Measurements from ENCODE around the gene MICAL3.
"Not testable (repeated sequence)": the region's sequence is repeated elsewhere in the genome, so short reads cannot be mapped to it uniquely, and the experiment has no call there.

Gene MICAL3

DNA sequence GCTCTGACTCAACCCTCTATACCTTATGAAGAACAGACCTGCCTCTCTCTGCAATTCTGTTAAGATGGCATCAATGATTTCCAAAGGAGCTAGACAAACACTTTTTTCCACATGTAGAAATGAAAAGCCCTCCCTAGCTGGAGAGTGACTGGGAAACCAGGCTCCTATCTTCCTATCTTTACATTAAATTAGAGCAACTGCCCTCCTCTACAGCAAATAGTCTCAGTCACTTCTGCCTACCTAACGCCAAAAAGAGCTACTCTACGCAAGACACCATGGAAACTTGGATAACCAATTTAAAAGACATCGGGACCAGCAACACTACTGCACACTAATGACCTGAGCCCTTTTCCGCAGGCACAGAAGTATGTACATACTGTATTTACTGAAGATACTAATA, 84.8 kb downstream of the MICAL3 start:
- Histone ChIP-seq H3K27me3 (replicated peaks; ENCODE audit: insufficient read depth, low read length) (no peaks in the 10 kb centered on the region), H4K20me1 (ENCODE audit: insufficient read depth, low read length) (peaks cover 4% of the 10 kb centered on the region; the same call in 1 of the 2 replicates), H3K27ac (ENCODE audit: low read length) (no peak overlapping the region), H3K9ac (ENCODE audit: low read length) (no peak overlapping the region), H3K4me1 (ENCODE audit: low read length) (no peaks in the 10 kb centered on the region), H3K9me2 (replicated peaks; ENCODE audit: insufficient read depth, low read length) (no peaks in the 10 kb centered on the region), H3F3A (ENCODE audit: insufficient read depth, low read length) (no peaks in the 10 kb centered on the region), H3K4me3 (ENCODE audit: low read length) (no peak overlapping the region), H3K79me2 (ENCODE audit: low read length) (peaks cover 81% of the 10 kb centered on the region), H3K9me3 (replicated peaks; ENCODE audit: insufficient read depth, low read length) (no peaks in the 10 kb centered on the region), H2AFZ (ENCODE audit: low read length) (no peak overlapping the region), H3K4me2 (ENCODE audit: low read depth, low read length) (no peak overlapping the region), H3K36me3 (replicated peaks; ENCODE audit: insufficient read depth, low read length) (no peaks in the 10 kb centered on the region)
- TF ChIP-seq, protein P1, sequence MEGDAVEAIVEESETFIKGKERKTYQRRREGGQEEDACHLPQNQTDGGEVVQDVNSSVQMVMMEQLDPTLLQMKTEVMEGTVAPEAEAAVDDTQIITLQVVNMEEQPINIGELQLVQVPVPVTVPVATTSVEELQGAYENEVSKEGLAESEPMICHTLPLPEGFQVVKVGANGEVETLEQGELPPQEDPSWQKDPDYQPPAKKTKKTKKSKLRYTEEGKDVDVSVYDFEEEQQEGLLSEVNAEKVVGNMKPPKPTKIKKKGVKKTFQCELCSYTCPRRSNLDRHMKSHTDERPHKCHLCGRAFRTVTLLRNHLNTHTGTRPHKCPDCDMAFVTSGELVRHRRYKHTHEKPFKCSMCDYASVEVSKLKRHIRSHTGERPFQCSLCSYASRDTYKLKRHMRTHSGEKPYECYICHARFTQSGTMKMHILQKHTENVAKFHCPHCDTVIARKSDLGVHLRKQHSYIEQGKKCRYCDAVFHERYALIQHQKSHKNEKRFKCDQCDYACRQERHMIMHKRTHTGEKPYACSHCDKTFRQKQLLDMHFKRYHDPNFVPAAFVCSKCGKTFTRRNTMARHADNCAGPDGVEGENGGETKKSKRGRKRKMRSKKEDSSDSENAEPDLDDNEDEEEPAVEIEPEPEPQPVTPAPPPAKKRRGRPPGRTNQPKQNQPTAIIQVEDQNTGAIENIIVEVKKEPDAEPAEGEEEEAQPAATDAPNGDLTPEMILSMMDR (IDR thresholded peaks at IDR 0.05; ENCODE audit: low read length) = no peak
- no peak for TF ChIP-seq EZH2 (optimal IDR thresholded peaks at IDR 0.05; ENCODE audit: low read depth, low read length)
- no peak for TF ChIP-seq EZH2phosphoT487 (IDR thresholded peaks at IDR 0.05; ENCODE audit: low read length)
- no peak for DNase-seq

DNA sequence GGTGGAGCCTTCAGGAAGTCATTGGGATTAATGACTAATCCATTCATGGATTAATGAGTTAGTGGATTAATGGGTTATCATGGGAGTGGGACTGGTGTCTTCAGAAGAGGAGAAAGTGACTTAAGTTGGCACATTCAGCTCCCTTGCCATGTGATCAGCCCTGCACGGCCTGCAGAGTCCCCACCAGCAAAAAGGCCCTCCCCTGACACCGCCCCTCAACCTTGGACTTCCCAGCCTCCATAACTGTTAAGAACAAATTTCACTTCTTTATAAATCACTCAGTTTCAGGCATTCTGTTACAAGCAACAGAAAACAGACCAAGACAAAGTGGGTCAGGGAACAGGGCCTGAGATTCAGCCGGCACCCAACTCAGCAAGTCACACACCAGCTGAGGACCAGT, 85.3 kb downstream of the MICAL3 start:
- Histone ChIP-seq H3K4me3 (ENCODE audit: low read length) (no peak overlapping the region), H3K4me2 (ENCODE audit: low read depth, low read length) (no peak overlapping the region), H3K79me2 (ENCODE audit: low read length) (peaks cover 75% of the 10 kb centered on the region), H4K20me1 (ENCODE audit: insufficient read depth, low read length) (peaks cover 4% of the 10 kb centered on the region; the same call in 1 of the 2 replicates), H3K9ac (ENCODE audit: low read length) (no peak overlapping the region), H3K27me3 (replicated peaks; ENCODE audit: insufficient read depth, low read length) (no peaks in the 10 kb centered on the region), H3K36me3 (replicated peaks; ENCODE audit: insufficient read depth, low read length) (no peaks in the 10 kb centered on the region), H3K4me1 (ENCODE audit: low read length) (no peaks in the 10 kb centered on the region), H3K9me3 (replicated peaks; ENCODE audit: insufficient read depth, low read length) (no peaks in the 10 kb centered on the region), H3F3A (ENCODE audit: insufficient read depth, low read length) (no peaks in the 10 kb centered on the region), H2AFZ (ENCODE audit: low read length) (no peak overlapping the region), H3K9me2 (replicated peaks; ENCODE audit: insufficient read depth, low read length) (no peaks in the 10 kb centered on the region), H3K27ac (ENCODE audit: low read length) (no peak overlapping the region)
- no peak for DNase-seq
- TF ChIP-seq, protein P1 (IDR thresholded peaks at IDR 0.05; ENCODE audit: low read length) = no peak
- TF ChIP-seq EZH2phosphoT487 (IDR thresholded peaks at IDR 0.05; ENCODE audit: low read length) (no peak), EZH2 (optimal IDR thresholded peaks at IDR 0.05; ENCODE audit: low read depth, low read length) (no peak)

DNA sequence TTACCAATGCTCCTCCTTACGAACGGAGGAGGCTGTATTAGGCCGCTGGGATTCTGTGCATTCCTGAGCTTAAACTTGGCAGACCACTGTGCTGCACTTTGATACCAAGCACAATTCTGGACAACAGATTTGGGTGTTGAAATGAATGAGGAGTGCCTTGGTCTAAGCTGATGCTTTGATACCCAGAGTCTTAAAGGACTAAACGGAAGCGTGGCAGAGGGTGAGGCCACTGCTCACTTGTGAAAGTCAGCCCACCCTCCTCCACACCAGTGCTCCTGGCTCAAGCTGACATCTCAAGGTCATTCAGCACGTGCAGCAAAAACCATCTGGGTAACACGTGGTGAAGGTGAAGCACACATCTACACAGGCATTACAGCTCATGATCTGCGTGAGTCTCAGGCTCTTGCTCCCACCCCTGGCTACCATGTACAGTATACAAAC, 85.9 kb downstream of the MICAL3 start:
- no peaks in the 10 kb centered on the region for H3K4me1 ChIP-seq (ENCODE audit: low read length)
- H4K20me1 ChIP-seq (ENCODE audit: insufficient read depth, low read length) = peaks cover 4% of the 10 kb centered on the region; the same call in 1 of the 2 replicates

DNA sequence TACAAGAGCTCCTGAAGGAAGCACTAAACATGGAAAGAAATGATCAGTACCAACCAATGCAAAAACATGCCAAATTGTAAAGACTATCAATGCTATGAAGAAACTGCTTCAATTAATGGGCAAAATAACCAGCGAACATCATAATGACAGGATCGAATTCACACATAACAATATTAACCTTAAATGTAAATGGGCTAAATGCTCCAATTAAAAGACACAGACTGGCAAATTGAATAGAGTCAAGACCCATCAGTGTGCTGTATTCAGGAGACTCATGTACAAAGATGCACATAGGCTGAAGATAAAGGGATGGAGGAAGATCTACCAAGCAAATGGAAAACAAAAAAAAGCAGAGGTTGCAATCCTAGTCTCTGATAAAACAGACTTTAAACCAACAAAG, 91.9 kb downstream of the MICAL3 start:
- not testable (repeated sequence) for H3F3A ChIP-seq (ENCODE audit: insufficient read depth, low read length); DNase-seq; H2AFZ ChIP-seq (ENCODE audit: low read length); H3K4me1 ChIP-seq (ENCODE audit: low read length); H3K9me3 ChIP-seq (replicated peaks; ENCODE audit: insufficient read depth, low read length); H3K4me2 ChIP-seq (ENCODE audit: low read depth, low read length); H3K9me2 ChIP-seq (replicated peaks; ENCODE audit: insufficient read depth, low read length); H4K20me1 ChIP-seq (ENCODE audit: insufficient read depth, low read length); H3K4me3 ChIP-seq (ENCODE audit: low read length); H3K27me3 ChIP-seq (replicated peaks; ENCODE audit: insufficient read depth, low read length); H3K9ac ChIP-seq (ENCODE audit: low read length); H3K36me3 ChIP-seq (replicated peaks; ENCODE audit: insufficient read depth, low read length); H3K27ac ChIP-seq (ENCODE audit: low read length)
- H3K79me2 ChIP-seq (ENCODE audit: low read length) = peaks cover 52% of the 10 kb centered on the region

More for the DNA sequence above, 85.9 kb downstream of the MICAL3 start:
- peaks cover 70% of the 10 kb centered on the region for H3K79me2 ChIP-seq (ENCODE audit: low read length)
- DNase-seq = no peak
- H3K4me2 ChIP-seq (ENCODE audit: low read depth, low read length) = no peak overlapping the region
- H3K9me3 ChIP-seq (replicated peaks; ENCODE audit: insufficient read depth, low read length) = no peaks in the 10 kb centered on the region
- no peak overlapping the region for H3K9ac ChIP-seq (ENCODE audit: low read length)
- no peak overlapping the region for H3K4me3 ChIP-seq (ENCODE audit: low read length)
- no peaks in the 10 kb centered on the region for H3K36me3 ChIP-seq (replicated peaks; ENCODE audit: insufficient read depth, low read length)
- TF ChIP-seq, protein P1 (IDR thresholded peaks at IDR 0.05; ENCODE audit: low read length) = no peak
- no peak for TF ChIP-seq EZH2 (optimal IDR thresholded peaks at IDR 0.05; ENCODE audit: low read depth, low read length)
- TF ChIP-seq EZH2phosphoT487 (IDR thresholded peaks at IDR 0.05; ENCODE audit: low read length) = no peak
- H3K9me2 ChIP-seq (replicated peaks; ENCODE audit: insufficient read depth, low read length) = no peaks in the 10 kb centered on the region
- H3F3A ChIP-seq (ENCODE audit: insufficient read depth, low read length) = no peaks in the 10 kb centered on the region
- no peak overlapping the region for H3K27ac ChIP-seq (ENCODE audit: low read length)
- H2AFZ ChIP-seq (ENCODE audit: low read length) = no peak overlapping the region
- no peaks in the 10 kb centered on the region for H3K27me3 ChIP-seq (replicated peaks; ENCODE audit: insufficient read depth, low read length)

All from MM.1S (cell line).